CD14-positive monocyte (primary cell): Measurements from ENCODE around the gene PRKN. TPM values are rescaled to one million over a fixed set of nuclear protein-coding genes. Genes with fewer than 3 reads are reported as not detected.

Experiments used
- DNase-seq, 3 donors: peaks; one replicate each; pipeline ENCODE4 v3.0.0-alpha.2; 2011 to 2022
- H2AFZ ChIP-seq: 2 replicates; pipeline ENCODE4 v1.6.0; 2012; ENCODE audit warnings: mild to moderate bottlenecking, low read depth, low read length, inconsistent platforms; ENCODE audit not compliant: insufficient read depth, poor library complexity, severe bottlenecking
- H3K27ac ChIP-seq, 2 donors: 1 replicate in 1 of 2; 2 replicates in 1 of 2; pipeline ENCODE4 v1.5.1; 2012 to 2013; ENCODE audit warnings: low read length in 2 of 2, control low read depth in 1 of 2, inconsistent platforms in 1 of 2, low read depth in 1 of 2, mild to moderate bottlenecking in 1 of 2
- H3K27me3 ChIP-seq, 2 donors: one replicate each; pipeline versions ENCODE4 v1.6.0 to v1.6.1; 2011 to 2013; ENCODE audit warnings: low read length in 2 of 2; ENCODE audit not compliant: control insufficient read depth in 2 of 2, insufficient read depth in 2 of 2
- H3K36me3 ChIP-seq, 2 donors: replicated peaks in 1 of 2; 1 replicate in 1 of 2; 2 replicates in 1 of 2; pipeline versions ENCODE4 v1.5.1 to v1.6.1; 2012 to 2013; ENCODE audit warnings: low read length in 2 of 2, control low read depth in 1 of 2, inconsistent platforms in 1 of 2, mild to moderate bottlenecking in 1 of 2; ENCODE audit not compliant: insufficient read depth in 2 of 2, control insufficient read depth in 1 of 2
- H3K4me1 ChIP-seq, 2 donors: 1 replicate in 1 of 2; 2 replicates in 1 of 2; pipeline versions ENCODE4 v1.5.1 to v1.6.1; 2012 to 2013; ENCODE audit warnings: low read length in 2 of 2, control low read depth in 1 of 2, inconsistent platforms in 1 of 2, mild to moderate bottlenecking in 1 of 2, moderate library complexity in 1 of 2; ENCODE audit not compliant: insufficient read depth in 2 of 2, control insufficient read depth in 1 of 2
- H3K4me2 ChIP-seq: replicated peaks from 2 replicates; pipeline ENCODE3; 2012; ENCODE audit warnings: low read length, moderate library complexity, mild to moderate bottlenecking; ENCODE audit not compliant: poor library complexity, severe bottlenecking; ENCODE audit errors: extremely low read depth
- H3K4me3 ChIP-seq, 3 experiments: fragments of 200-600 bp in 1 of 3; sonication (generic) in 1 of 3; replicated peaks in 1 of 3; 1 replicate in 2 of 3; 2 replicates in 1 of 3; pipeline ENCODE4 v1.5.1; 2011 to 2013; ENCODE audit warnings: low read length in 3 of 3, mild to moderate bottlenecking in 3 of 3, control low read depth in 2 of 3, low read depth in 2 of 3, inconsistent platforms in 1 of 3, moderate library complexity in 1 of 3
- H3K79me2 ChIP-seq: 2 replicates; pipeline ENCODE4 v1.6.0; 2012; ENCODE audit warnings: mild to moderate bottlenecking, control low read depth, inconsistent platforms, low read length, moderate library complexity; ENCODE audit not compliant: insufficient read depth
- H3K9ac ChIP-seq: 2 replicates; pipeline ENCODE4 v1.6.0; 2017; ENCODE audit warnings: low read length, mild to moderate bottlenecking; ENCODE audit not compliant: insufficient read depth, poor library complexity, severe bottlenecking
- H3K9me3 ChIP-seq, 2 donors: replicated peaks in 1 of 2; 1 replicate in 1 of 2; 2 replicates in 1 of 2; pipeline versions ENCODE4 v1.5.1 to v1.6.1; 2012 to 2013; ENCODE audit warnings: low read length in 2 of 2, control low read depth in 1 of 2; ENCODE audit not compliant: control insufficient read depth in 1 of 2, insufficient read depth in 1 of 2
- H4K20me1 ChIP-seq: 2 replicates; pipeline ENCODE4 v1.6.0; 2012; ENCODE audit warnings: mild to moderate bottlenecking, low read length, control low read depth, moderate library complexity; ENCODE audit not compliant: insufficient read depth
- H3K27ac Mint-ChIP-seq, 7 donors: one replicate each; pipeline ENCODE4 v1.8.0; 2020; ENCODE audit warnings: mild to moderate bottlenecking in 7 of 7, mixed read lengths in 7 of 7, moderate library complexity in 6 of 7, inconsistent platforms in 2 of 7
- H3K27me3 Mint-ChIP-seq, 3 donors: one replicate each; pipeline ENCODE4 v1.8.0; 2021 to 2022; ENCODE audit warnings: low read depth in 3 of 3, mild to moderate bottlenecking in 3 of 3, mixed read lengths in 3 of 3, moderate library complexity in 3 of 3, inconsistent platforms in 1 of 3
- H3K36me3 Mint-ChIP-seq, 2 donors: one replicate each; pipeline ENCODE4 v1.8.0; 2020; ENCODE audit warnings: mixed read lengths in 2 of 2, inconsistent platforms in 1 of 2, mild to moderate bottlenecking in 1 of 2
- H3K4me1 Mint-ChIP-seq: one replicate; pipeline ENCODE4 v1.8.0; 2020; ENCODE audit warnings: mild to moderate bottlenecking, mixed read lengths
- H3K4me3 Mint-ChIP-seq, 2 donors: one replicate each; pipeline ENCODE4 v1.8.0; 2020; ENCODE audit warnings: mild to moderate bottlenecking in 2 of 2, mixed read lengths in 2 of 2, moderate library complexity in 1 of 2
- H3K9me3 Mint-ChIP-seq, 7 donors: one replicate each; pipeline ENCODE4 v1.8.0; 2020 to 2022; ENCODE audit warnings: mixed read lengths in 7 of 7, mild to moderate bottlenecking in 6 of 7, moderate library complexity in 6 of 7, inconsistent platforms in 2 of 7
- CTCF ChIP-seq: fragments of 200-600 bp; IDR thresholded peaks from one replicate; pipeline ENCODE4 v1.8.0; 2022; ENCODE audit warnings: antibody characterized with exemption, mild to moderate bottlenecking
- WGBS: methylation state at CpG from one replicate; pipeline ENCODE4 v1.1.5; 2013; ENCODE audit warnings: missing lambda C conversion rate; ENCODE audit not compliant: insufficient coverage; 5-methylcytosine and 5-hydroxymethylcytosine counted together
- intact Hi-C, 2 donors: fragments of 100-400 bp; cut with micrococcal nuclease; formaldehyde crosslinking; loops; one replicate each; pipeline versions ENCODE4 v1.15.0 to v1.15.1; 2023
- polyA plus RNA-seq, 3 donors: library from polyadenylated mRNA; depleted of rRNA in 1 of 3; unstranded in 2 of 3; stranded (reverse) in 1 of 3; fragments of 300-500 nt in 2 of 3; fragments of >200 nt in 1 of 3; fragmentation: Illumina TruSeq in 2 of 3; gene quantifications; 1 replicate in 2 of 3; 2 replicates in 1 of 3; pipeline ENCODE4 v1.2.3, GENCODE V29; 2012 to 2021

PRKN gene
- polyA plus RNA-seq, 3 donors, result 0.19 to 0.21 TPM; not detected in 1

GRCh38 chr6:161347125-161347524 lies 1380.4 kb downstream of the PRKN start:
- Histone ChIP-seq H3K4me3 (no peak overlapping the region), H3K79me2 (no peaks in the 10 kb centered on the region), H3K9me3 (no peaks in the 10 kb centered on the region), H2AFZ (no peak overlapping the region), H3K4me2 (no peak overlapping the region), H3K36me3 (no peaks in the 10 kb centered on the region), H3K27ac (no peak overlapping the region), H3K27me3 (no peaks in the 10 kb centered on the region), H4K20me1 (no peaks in the 10 kb centered on the region), H3K9ac (no peak overlapping the region), H3K4me1 (no peaks in the 10 kb centered on the region)
- no peak overlapping the region for H3K27ac Mint-ChIP-seq
- TF ChIP-seq CTCF, result no peak
- no peaks in the 10 kb centered on the region for H3K9me3 Mint-ChIP-seq
- H3K36me3 Mint-ChIP-seq, result no peaks in the 10 kb centered on the region
- H3K4me3 Mint-ChIP-seq, result no peak overlapping the region
- H3K4me1 Mint-ChIP-seq, result peaks cover 3% of the 10 kb centered on the region
- intact Hi-C loops, result loop anchor here in 1 of 2 donors (10.0 kb wide), 1 partner anchor 62 kb away; no protein-coding TSS in a partner anchor
- DNase-seq, result no peak
- WGBS, result no CpG with 5 or more reads among the region's 2 CpGs
- peaks cover 0 to 6% (median 2%) of the 10 kb centered on the region in 3 donors for H3K27me3 Mint-ChIP-seq

- Mint-ChIP-seq H3K4me3 (no peak overlapping the region), H3K27me3 (peaks cover under 1 to 6% (median 2%) of the 10 kb centered on the region in 3 donors), H3K27ac (no peak overlapping the region), H3K36me3 (no peaks in the 10 kb centered on the region), H3K9me3 (peaks cover 0 to under 1% (median 0%) of the 10 kb centered on the region in 7 donors), H3K4me1 (peaks cover under 1% of the 10 kb centered on the region)
- no peak overlapping the region for H3K4me2 ChIP-seq
- DNase-seq, result no peak
- H4K20me1 ChIP-seq, result no peaks in the 10 kb centered on the region
- H3K27ac ChIP-seq, result no peak overlapping the region
- TF ChIP-seq CTCF, result no peak
- no peak overlapping the region for H3K9ac ChIP-seq
- H3K79me2 ChIP-seq, result no peaks in the 10 kb centered on the region
- intact Hi-C loops, result loop anchor here in 1 of 2 donors (10.0 kb wide), 1 partner anchor 62 kb away; no protein-coding TSS in a partner anchor
- no peaks in the 10 kb centered on the region for H3K4me1 ChIP-seq
- no peak overlapping the region for H3K4me3 ChIP-seq
- no peaks in the 10 kb centered on the region for H3K36me3 ChIP-seq
- H3K27me3 ChIP-seq, result no peaks in the 10 kb centered on the region
- WGBS, result 100% methylated on average over 2 of the region's 3 CpGs
- H2AFZ ChIP-seq, result no peak overlapping the region
- no peaks in the 10 kb centered on the region for H3K9me3 ChIP-seq
Measured at GRCh38 chr6:161346717-161347116, 1380.8 kb downstream of the PRKN start.
